ENCODE measurements around the gene LDHD.

- TF ChIP-seq CTCF (conservative IDR thresholded peaks at IDR 0.05) = no peak
- no peak for TF ChIP-seq ZFX (IDR thresholded peaks at IDR 0.05)
Measured at GRCh38 chr16:75097941-75098901, 18.4 kb downstream of the LDHD start.

Data from C4-2B (cell line).